Measurements from ENCODE around the gene C22orf31. TPM values are rescaled to one million over a fixed set of nuclear protein-coding genes. Genes with fewer than 3 reads are reported as not detected.

C22orf31 gene
- total RNA-seq: 0.14 TPM in 1 of 2 replicates, not detected in the other

GRCh38 chr22:29061773-29062172, at the start of gene C22orf31:
TSS of gene C22orf31 (minus strand) at chr22:29061831. CDS start at chr22:29061792, 39 bp downstream.

GRCh38 chr22:29072979-29073617, 11.5 kb upstream of the C22orf31 start, which contains the start of gene KREMEN1:
TSS of gene KREMEN1 (plus strand) at chr22:29073035. CDS start at chr22:29073131, 96 bp downstream.

Other genes starting within 250 kb of the C22orf31 start
- gene ZNRF3, start 178.3 kb downstream of the C22orf31 start, total RNA-seq: 2.3 and 2.8 TPM in 2 replicates
- gene KREMEN1, start 11.2 kb upstream of the C22orf31 start, total RNA-seq: 12.6 and 15.4 TPM in 2 replicates
- 0.37 and 1.00 TPM in 2 replicates for gene EMID1, start 144.1 kb upstream of the C22orf31 start, total RNA-seq
- 15.3 and 18.5 TPM in 2 replicates for gene RHBDD3, start 206.2 kb upstream of the C22orf31 start, total RNA-seq
- 133 and 135 TPM in 2 replicates for gene EWSR1, start 206.4 kb upstream of the C22orf31 start, total RNA-seq
- gene GAS2L1, start 244.8 kb upstream of the C22orf31 start, total RNA-seq: 4.0 and 6.3 TPM in 2 replicates